ENCODE results near the gene CDH23.

Gene CDH23

DNA sequence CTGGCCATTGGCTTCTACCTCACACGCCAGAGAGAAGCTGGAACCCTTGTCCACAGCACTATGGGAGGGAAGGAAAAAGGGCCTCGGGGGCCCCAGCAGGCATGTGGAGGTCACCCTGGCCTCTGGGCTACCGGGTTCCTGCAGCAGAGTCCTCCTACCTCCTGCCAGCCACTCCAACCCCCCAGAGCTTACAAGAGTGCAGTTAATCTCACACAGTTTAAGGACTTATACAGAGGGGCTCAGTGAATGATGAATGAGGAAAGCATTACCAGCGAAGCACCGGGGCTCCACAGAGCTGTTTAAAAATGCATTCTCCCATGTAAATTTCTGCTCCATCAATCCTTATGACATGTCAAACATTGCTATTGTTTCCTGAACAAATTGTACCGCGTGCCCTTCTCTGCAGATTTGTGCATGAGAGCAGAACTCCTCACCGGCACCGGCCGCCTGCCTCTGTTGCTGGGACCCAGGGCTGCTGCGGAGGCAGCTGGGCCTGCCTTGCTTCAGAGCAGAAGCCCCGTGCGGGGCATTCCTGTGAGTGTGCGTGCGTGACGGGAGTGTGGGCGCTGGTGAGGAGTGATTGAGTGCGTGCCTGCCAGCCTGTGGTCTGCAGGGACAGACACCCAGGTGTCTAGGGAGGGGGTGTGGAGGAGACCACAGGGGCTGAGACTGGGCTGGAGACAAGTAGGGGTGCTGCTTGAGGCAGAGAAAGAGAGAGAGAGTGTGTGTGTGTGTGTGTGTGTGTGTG, 270.1 kb downstream of the CDH23 start:
- no peak overlapping the region for H3K4me3 ChIP-seq (ENCODE audit: low read depth, low read length)
- DNase-seq (ENCODE audit: low read depth): no peak
- in situ Hi-C loops (cut with HindIII; ENCODE audit: low sequenced_read_pairs): no loop called here
- TF ChIP-seq CTCF (IDR thresholded peaks at IDR 0.05; ENCODE audit: low read depth, low read length, missing control alignments): no peak

- no peak for TF ChIP-seq CTCF (IDR thresholded peaks at IDR 0.05; ENCODE audit: low read depth, low read length, missing control alignments)
- no peak for DNase-seq (ENCODE audit: low read depth)
- in situ Hi-C loops (cut with HindIII; ENCODE audit: low sequenced_read_pairs): no loop called here
- no peak overlapping the region for H3K4me3 ChIP-seq (ENCODE audit: low read depth, low read length)
Measured at GRCh38 chr10:71667387-71667752, 270.6 kb downstream of the CDH23 start.

DNA sequence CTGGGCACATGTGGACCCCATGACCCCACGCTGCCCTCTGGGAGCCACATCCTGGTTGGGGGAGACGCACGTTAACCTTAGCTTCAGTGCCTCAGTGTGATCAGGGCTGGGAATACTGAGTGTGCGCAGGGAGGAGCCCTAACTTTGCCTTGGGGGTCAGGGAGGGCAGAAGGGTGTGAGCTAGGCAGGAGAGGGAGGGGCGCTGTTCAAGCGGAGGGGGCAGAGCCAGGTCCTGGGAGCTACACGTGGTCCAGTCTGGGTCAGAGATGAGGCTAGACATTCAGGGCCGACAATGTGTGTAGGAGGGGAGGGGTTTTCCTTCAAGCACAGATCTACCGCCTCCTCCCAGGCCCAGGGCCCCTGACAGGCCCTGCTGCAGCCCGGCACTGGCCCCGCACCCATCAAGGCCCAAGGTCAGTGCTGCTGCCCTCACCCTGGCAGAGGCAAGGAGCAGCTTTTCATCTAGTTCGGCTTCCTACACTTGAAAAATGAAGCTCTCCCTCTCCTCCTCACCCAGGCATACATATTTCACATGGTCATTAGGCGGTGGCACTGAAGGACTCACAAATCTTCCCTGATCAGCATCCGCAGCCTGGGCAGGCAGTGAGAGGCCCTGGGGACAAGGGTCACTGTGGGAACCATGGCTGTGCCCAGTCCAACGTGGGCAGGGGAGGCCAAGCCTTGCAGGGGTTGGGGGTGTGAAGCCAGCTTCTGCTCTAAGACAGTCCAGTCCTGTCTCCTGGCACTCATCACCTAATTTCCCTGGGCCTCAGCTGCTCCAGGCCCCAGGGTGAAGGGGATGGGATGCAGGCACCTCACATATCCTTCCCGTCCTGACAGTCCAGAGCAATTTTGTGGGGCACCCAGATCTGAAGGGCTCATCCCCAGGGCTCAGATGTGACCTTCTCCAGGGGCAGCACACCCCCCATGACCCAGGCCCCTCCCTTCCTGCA, 275.6 kb downstream of the CDH23 start:
- in situ Hi-C loops (cut with HindIII; ENCODE audit: low sequenced_read_pairs): no loop called here
- TF ChIP-seq CTCF (IDR thresholded peaks at IDR 0.05; ENCODE audit: low read depth, low read length, missing control alignments): no peak
- H3K4me3 ChIP-seq (ENCODE audit: low read depth, low read length): no peak overlapping the region
- DNase-seq (ENCODE audit: low read depth): no peak

- in situ Hi-C loops (cut with HindIII; ENCODE audit: low sequenced_read_pairs): no loop called here
- no peak for DNase-seq (ENCODE audit: low read depth)
- no peak for TF ChIP-seq CTCF (IDR thresholded peaks at IDR 0.05; ENCODE audit: low read depth, low read length, missing control alignments)
- no peak overlapping the region for H3K4me3 ChIP-seq (ENCODE audit: low read depth, low read length)
Measured at GRCh38 chr10:71675295-71675970, 278.7 kb downstream of the CDH23 start.

DNA sequence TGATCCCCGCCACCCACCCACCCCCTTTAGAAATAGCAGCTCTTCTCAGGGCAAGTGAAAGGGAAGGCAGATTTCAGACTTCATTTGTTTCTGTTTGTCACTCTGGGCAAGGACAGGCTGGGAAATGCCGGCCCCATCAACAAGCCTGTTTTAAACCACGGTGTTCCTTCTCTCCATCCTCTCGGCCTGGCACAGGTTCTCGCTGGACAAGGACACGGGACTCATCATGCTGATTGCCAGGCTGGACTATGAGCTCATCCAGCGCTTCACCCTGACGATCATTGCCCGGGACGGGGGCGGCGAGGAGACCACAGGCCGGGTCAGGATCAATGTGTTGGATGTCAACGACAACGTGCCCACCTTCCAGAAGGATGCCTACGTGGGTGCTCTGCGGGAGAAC, 280.5 kb downstream of the CDH23 start:
- no peak for TF ChIP-seq CTCF (IDR thresholded peaks at IDR 0.05; ENCODE audit: low read depth, low read length, missing control alignments)
- DNase-seq (ENCODE audit: low read depth): no peak
- H3K4me3 ChIP-seq (ENCODE audit: low read depth, low read length): no peak overlapping the region
- in situ Hi-C loops (cut with HindIII; ENCODE audit: low sequenced_read_pairs): no loop called here

- DNase-seq (ENCODE audit: low read depth): no peak
- in situ Hi-C loops (cut with HindIII; ENCODE audit: low sequenced_read_pairs): no loop called here
- TF ChIP-seq CTCF (IDR thresholded peaks at IDR 0.05; ENCODE audit: low read depth, low read length, missing control alignments): no peak
- no peak overlapping the region for H3K4me3 ChIP-seq (ENCODE audit: low read depth, low read length)
Measured at GRCh38 chr10:71678057-71678805, 281.5 kb downstream of the CDH23 start.

All from astrocyte of the cerebellum (primary cell).